ENCODE data around the gene WDR44.
"Not testable (repeated sequence)": the region's sequence is repeated elsewhere in the genome, so short reads cannot be mapped to it uniquely, and the experiment has no call there.

WDR44 gene

DNA sequence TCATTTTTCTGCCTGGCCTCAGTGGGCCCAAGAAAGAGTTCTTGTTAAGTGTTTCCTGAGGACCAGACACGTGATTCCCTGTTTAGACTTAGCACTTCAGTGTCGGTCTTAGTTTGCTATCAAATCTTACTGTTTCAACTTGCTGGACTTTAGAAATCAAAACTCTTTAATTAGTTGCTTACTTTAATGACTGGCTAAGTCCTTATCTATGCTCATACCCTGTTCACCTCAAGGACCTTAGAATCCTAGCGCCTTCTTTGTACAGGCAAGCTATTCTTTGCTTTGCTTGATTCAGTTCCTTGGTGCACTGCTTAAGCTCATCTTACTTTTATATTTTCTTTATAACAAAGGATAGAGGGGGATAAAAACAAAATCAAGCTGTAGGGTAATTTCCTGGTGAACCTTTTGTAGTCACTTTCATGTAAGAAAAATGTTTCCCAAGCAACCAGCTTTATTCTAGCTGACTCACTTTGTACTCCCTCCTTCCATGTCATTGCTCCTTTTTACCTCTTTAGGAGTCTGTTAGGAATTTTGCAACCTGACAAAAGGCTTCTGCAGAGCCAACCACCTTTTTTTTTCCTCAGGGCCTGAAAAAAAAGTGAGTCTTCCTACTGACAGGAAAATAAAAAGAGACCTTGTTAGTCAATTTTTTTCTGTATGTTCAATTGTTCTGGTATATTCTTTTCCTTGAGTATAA, 14.7 kb downstream of the WDR44 start:
- no peak for DNase-seq

DNA sequence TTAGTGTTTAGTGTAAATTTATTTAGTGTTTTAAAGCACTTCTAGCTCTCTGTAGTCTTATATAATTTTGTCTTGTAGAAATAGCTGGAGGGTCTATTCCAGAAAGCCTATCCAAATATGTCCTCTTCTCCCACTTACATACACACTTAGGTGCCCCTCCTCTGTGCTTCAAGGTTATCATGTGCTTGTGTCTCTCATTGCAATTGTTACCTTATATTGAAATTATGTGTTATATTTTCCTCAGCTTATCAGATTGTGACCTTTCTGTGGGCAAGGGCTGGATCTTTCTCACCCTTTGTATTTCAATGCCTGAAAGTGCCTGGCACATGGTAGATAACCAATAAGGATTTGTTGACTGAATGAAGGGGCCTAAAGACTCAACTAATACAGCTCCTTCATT, 18.4 kb downstream of the WDR44 start:
- no peak for DNase-seq

DNA sequence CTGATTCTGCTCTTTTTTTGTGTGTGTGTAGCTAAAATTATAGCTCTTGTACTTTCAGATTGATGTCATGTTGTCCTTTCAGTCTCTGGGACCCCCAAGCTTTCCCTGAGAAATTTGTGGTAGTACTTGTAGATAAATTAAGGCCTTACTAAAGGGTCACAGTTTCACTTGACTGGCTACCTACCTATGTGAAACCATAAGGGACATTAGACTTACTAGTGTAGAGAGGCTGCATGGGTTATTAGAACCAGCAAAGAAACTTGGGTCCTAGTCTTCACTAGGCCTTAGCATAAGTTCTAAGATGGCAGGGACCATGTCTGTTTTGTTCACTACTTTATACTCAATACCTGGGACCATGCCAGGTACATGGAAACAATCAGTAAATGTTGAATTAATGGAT, 21.4 kb downstream of the WDR44 start:
- DNase-seq: no peak

DNA sequence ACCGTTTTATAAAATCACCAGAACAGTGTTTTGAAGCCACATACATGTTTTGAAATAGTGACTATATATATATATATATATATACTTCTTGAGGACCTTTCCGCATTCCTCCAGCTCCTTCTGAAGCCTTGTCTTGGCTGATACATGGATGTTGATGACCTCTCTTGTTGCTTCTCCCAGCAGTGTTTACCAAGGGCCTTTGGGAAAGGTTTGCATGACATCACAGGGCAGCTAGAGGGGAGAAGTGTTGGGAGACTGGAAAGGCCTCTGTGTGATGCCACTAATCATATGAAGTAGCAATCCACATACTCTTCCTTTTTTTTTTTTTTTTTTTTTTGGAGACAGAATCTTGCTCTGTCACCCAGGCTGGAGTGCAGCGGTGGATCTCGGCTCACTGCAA, 22.5 kb downstream of the WDR44 start:
- no peak for DNase-seq

DNA sequence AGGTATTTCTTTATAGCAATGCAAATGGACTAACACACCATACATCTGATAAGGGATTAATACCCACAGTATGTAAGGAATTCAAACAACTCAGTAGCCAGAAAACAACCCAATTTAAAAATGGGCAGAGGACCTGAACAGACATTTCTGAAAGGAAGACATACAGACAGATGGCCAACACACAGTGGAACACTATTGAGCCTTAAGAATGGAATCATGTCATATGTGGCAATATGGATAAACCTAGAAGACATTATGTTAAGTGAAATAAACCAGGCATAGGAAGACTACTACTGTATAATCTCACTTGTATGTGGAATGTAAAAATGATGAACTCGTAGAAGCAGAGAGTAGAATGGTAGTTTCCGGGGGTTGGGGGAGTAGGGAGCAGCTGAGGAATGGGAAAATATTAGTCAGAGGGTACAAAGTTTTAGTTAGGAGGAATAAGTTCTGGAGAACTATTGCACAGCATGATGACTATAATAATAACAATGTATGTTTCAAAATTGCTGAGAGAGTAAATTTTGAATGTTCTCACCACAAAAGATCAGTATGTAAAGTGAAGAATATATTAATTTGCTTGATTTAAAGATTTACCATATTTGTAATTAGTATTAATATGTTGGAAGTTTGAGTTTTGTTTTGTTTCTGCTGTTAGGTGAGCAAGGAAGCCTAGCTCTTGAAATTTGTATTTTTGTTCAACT, 25.2 kb downstream of the WDR44 start:
- DNase-seq: no peak

DNA sequence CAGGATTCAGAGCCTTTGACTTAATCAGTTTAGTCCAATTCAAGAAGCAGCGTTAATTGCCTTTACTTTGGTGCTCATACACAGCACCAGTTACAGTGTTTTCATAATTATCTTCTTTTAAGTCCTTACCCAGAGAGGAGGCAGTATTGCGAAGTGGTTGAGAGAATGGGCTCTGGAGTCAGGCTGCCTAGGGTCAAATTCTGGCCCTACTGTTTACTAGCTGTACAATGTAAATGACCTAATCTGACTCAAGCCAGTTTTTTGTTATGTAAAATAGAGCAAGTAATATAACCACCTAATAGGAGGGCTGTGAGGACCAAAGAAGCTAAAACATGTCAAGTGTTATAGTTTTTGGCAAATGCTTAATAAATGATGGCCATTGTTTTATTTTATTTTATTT, 27.6 kb downstream of the WDR44 start:
- no peak for DNase-seq

DNA sequence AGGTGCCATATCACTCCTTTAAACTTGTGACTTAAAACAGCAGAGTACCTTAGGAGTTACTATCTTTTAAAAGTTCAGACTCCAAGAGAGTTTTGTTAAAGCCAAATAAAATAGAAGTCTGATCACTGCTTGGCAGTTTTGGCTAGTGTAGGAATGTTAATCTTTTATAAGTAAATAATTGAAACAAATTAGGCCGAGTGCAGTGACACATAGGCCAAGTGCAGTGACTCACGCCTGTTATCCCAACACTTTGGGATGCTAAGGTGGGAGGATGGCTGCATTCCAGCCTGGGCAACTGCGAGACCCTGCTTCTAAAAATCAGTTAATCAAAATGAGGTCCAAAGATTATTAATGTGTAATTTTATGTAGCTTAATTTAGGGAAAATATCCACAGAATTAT, 37.2 kb downstream of the WDR44 start:
- DNase-seq: no peak

DNA sequence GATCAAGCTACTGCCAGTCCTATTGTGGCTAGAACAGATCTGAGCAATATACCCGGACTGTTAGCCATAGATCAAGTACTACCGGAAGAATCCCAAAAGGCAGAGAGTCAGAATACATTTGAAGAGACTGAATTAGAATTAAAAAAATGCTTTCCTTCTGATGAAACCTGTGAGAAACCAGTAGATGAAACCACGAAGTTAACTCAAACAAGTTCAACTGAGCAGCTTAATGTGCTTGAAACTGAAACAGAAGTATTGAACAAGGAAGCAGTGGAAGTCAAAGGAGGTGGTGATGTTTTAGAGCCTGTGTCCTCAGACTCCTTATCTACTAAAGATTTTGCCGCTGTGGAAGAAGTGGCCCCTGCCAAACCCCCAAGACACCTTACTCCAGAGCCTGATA, 46.8 kb downstream of the WDR44 start:
- no peak for DNase-seq

DNA sequence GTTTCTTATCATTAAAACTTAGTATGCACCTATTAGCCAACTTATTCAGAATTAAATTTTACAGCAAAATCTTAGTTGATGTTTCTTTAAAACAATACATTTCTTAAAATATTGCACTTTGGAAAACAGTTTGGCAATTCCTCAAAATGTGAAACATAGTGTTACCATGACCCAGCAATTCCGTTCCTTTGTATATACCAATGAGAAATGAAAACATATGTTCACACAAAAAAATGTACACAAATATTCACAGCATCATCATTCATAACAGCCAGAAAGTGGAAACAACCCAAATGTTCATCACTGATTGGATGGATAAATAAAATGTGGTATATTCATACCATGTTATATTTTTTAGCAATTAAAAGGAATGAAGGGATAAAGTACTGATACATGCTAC, 50.2 kb downstream of the WDR44 start:
- DNase-seq: no peak

DNA sequence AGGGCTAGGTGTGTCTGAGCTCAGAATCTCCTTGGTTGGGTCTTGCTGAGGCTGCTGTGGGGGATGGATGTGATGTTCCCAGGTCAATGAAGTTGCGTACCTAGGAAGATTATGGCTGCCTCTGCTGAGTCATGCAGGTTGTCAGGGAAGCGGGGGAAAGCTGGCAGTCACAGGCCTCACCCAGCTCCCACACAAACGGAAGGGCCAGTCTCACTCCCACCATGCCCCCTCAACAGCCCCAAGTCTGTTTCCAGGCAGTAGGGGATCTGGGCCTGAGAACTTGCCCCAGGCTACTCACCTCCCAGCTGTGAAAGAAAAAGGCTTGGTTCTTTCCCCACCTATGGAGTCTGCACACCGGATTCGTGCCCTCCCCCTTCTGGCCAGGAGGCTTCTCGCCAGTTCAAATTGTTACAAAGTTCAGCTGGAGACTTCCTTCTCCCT, 72.9 kb downstream of the WDR44 start:
- DNase-seq: no peak

DNA sequence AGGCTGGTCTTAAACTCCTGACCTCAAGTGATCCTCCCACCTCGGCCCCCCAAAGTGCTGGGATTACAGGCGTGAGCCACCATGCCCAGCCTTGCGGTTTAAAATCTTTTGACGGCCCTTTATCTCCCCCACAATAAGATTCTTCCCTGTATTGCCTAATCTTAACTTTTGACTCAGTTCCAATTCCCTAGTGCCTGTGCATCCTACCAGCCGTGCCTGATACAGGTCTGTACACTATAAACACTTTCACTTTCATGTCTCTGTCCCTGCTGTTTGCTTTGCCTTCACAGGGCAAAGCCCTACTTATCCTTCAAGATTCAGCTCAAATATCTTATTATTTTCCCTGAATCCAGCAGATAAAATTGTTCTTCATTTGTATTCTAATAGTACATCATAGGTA, 74.6 kb downstream of the WDR44 start:
- no peak for DNase-seq

DNA sequence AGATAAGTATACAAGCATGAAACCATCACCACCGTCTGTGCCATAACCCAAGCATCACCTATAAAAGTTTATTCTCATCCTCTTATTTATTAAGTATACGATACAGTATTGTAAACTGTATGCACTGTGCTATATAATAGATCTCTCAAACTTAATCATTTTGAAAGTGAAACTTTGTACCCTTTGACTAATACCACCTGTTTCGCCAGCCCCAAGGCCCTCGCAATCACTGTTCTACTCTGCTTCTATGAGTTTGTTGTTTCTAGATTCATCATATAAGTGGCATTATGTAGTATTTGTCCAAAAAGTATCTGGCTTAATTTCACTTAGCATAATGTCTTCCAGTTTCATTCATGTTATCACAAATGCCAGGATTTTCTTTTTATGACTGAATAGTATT, 77.7 kb downstream of the WDR44 start:
- no peak for DNase-seq

DNA sequence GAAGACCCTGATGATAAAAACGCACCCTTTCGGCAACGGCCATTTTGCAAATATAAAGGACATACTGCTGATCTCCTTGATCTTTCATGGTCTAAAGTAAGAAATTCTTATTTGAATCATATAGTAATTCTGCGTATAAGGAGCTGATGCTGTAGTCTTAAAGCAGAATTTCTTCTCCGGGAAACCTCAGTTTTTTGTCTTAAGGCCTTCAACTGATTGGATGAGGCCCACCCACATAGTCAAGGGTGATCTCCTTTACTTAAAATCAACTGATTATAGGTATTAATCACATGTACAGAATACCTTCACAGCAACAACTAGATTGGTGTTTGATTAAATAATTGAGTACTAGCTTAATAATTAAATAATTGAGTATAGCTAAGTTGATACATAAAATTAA, 86.9 kb downstream of the WDR44 start:
- DNase-seq: no peak

DNA sequence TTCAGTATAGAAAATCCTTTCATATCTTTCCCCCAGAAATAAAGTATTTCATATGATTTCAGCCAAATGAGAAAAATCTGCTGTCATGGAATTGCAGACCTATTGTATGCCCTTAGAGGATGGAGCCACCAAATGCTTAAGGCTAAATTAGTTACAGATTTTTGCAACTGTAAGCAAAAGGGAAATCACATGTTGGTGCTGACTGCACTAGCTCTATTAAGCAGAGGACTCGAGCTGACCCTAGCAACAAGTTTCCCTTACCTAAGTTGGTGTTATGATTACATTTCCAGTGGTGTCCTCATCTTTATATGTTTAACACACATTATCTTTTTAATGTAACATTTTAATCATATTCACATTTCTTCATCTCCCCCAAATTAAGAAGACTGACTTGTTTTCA, 91.4 kb downstream of the WDR44 start:
- DNase-seq: no peak

DNA sequence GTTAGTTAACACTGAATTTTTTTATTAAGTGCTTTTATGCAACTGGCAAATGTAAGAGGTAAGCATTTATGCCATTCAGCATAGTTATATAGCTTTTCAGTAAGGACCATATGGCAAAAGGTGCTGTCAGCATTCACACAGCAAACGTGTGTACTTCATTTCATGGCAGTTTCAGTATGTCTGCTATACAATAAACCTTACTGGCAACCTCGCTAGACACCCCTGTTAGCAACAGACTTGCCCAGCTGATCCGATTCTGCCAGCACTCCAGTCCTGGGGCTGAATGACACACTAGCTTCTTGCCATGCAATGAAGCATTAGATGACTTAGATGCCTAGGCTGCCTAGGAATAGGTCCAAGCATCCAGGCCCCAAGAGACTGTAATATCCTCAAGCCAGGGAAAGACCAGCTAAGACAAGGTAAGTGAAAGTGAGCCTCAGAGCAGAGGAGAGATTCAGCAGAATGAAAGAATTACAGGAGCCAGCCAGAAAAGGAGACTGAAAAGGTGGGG, 102.4 kb downstream of the WDR44 start:
- no peak for DNase-seq

DNA sequence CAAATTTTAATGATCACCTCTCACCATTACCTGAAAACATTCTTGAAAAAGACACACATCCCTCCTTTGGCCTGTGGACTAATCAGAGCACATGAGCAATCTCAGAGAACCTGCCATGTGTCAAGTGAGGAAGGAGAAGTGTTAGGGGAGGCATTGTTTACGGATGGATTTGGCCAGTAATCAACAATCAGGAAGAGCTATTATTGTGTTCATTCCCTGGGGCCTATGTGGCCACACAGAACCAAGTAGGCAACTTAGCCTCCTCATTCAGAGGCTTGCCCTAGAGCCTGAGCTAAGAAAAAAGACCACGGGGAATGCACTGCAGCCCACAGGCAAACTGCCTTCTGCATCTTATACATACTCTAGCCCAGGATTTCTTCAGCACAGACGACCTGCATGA, 109.1 kb downstream of the WDR44 start:
- no peak for DNase-seq

DNA sequence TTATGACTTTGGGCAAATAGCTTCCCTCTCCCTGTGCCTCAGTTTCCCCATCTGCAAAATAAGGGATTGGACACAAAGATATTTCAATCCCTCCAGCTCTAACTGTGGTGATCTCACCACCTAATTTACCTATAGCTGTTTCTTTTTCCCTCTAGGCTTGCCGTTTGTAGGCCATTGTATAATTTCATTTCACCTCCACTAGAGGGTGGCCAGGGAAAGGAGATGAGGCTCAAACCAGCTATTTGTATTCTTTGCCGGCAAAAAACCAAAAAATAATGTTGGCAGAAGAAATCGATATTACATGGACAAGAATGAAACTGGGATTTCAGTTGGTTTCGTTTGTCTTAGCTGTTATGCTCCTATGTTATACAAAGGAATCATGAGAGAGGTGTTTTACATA, 113.6 kb downstream of the WDR44 start:
- no peak for DNase-seq

DNA sequence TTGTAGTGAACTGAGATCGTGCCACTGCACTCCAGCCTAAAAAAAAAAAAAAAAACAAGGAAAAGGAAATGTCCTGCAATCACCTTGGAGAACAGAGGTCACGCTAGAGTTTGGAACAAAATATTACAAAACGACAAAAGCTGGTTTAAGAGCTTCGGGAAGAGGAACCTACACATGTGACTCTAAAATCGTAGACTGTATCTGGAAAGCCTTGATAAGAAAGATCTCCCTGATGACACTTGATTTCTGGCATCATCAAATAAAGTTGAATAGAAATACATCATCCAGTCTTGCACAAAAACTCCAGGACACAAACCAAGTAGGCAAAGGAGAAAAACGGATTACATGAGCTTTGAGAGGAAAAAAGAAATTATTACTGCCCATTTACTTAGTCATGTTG, 118.6 kb downstream of the WDR44 start:
- no peak for DNase-seq

DNA sequence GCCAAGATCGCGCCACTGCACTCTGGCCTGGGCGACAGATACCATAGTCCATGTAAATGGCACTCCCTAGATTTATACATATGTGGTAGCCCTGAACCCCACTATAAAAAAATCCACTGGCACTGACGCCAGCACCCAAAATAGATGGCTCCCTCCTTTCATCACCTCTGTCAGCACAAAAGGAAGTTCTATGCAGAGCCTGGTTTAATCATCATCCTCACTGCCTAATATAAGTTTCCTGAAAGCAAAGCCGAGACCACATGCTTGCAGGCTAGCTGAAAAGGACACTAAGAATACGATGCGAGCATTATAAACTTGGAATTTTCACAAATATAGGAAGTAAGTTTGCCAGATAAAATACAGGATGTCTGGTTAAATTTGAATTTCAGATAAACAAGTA, 122.2 kb downstream of the WDR44 start:
- DNase-seq: no peak

DNA sequence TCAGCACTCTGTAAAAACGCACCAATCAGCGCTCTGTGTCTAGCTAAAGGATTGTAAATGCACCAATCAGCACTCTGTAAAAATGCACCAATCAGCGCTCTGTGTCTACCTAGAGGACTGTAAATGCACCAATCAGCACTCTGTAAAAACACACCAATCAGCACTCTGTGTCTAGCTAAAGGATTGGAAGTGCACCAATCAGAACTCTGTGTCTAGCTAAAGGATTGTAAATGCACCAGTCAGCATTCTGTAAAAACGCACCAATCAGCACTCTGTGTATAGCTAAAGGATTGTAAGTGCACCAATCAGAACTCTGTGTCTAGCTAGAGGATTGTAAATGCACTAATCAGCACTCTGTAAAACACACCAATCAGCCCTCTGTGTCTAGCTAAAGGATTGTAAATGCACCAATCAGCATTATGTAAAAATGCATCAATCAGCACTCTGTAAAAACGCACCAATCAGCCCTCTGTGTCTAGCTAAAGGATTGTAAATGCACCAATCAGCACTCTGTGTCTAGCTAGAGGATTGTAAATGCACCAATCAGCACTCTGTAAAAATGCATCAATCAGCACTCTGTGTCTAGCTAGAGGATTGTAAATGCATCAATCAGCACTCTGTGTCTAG, 124.9 kb downstream of the WDR44 start:
- DNase-seq: not testable (repeated sequence)

DNA sequence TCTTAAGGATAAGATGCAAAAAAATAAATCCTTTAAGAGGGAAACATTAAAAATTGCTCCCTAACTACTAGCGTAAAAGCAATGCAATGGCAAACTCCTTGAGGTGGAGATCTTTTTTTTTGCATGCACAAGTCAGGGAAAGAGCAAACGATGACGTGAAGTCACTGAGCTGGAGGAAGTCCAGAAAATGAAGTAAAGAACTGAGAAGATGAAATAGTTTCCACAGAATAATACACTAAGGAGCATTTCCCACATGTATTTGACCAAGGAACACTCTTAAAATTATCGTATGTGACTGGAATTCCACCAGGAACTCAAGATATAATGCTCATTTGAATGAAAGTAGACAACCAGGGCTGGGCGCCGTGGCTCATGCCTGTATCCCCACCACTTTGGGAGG, 128.7 kb downstream of the WDR44 start:
- DNase-seq: no peak

DNA sequence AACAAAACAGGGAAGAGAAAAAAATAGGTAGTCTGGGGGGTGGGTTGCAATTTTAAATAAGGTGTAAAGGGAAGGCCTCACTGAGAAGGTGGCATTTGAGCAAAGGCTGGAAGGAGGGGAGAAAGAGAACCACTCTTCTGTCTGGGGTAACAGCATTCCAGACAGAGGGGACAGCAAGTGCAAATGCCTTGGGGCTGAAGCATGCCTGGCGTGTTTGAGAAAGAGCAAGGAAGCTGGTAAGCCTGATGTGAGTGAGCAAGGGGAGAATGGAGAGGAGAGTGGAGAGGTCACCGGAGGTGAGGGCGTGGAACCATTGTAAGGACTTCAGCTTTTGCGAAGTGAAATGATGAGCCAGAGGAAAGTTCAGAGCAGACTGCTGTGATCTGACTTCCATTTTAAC, 130.0 kb downstream of the WDR44 start:
- DNase-seq: no peak

DNA sequence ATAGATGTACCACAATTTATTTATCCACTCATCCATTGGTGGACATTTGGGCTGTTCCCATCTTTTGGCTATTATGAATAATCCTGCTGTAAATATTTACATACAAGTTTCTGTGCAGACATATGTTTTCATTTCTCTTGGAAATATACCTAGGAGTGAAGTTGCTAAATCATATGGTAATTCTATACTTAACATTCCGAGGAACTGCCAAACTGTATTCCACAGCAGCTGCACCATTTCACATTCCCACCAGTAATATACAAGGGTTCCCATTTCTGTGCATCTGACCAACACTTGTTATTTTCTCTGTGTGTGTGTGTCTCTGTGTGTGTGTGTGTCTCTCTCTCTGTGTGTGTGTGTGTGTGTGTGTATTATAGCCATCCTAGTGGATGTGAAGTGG, 134.3 kb downstream of the WDR44 start:
- DNase-seq: no peak

DNA sequence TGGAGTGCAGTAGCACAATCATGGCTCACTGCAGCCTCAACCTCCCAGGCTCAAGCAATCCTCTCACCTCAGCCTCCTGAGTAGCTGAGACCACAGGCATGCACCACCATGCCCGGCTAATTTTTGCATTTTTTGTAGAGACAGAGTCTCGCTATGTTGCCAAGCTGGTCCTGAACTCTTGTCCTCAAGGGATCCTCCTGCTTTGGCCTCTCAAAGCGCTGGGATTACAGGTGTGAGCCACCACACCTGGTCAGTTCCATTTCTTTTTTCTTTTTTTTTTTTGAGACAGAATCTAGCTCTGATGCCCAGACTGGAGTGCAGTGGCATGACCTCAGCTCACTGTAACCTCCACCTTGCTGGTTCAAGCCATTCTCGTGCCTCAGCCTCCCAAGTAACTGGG, 136.5 kb downstream of the WDR44 start:
- not testable (repeated sequence) for DNase-seq

All from activated effector memory CD4-positive, alpha-beta T cell treated with Interleukin-2 at 50 U/mL for 16 hours (primary cell).